ENCODE results near the gene DIDO1.

DIDO1 gene

DNA sequence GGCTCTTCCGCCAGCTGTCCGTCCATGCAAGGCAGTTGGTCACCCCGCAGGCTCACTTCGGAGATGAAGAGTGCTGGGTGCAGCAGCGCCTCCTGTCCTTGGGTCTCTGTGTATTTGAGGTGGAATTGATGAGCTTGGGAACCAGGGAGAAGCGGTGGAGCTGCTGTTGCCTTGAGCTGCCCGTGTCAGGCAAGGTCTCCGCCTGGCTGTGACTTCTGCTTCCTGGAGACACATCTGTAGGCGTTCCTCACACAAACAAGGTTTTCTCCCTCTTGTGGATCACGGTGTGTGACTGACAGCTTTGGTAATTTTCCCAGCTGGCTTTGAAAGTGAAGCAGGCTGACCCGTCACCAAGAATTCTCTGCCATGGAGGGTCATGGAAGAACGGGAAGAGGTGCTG, 23.7 kb upstream of the DIDO1 start:
- no peak for DNase-seq

DNA sequence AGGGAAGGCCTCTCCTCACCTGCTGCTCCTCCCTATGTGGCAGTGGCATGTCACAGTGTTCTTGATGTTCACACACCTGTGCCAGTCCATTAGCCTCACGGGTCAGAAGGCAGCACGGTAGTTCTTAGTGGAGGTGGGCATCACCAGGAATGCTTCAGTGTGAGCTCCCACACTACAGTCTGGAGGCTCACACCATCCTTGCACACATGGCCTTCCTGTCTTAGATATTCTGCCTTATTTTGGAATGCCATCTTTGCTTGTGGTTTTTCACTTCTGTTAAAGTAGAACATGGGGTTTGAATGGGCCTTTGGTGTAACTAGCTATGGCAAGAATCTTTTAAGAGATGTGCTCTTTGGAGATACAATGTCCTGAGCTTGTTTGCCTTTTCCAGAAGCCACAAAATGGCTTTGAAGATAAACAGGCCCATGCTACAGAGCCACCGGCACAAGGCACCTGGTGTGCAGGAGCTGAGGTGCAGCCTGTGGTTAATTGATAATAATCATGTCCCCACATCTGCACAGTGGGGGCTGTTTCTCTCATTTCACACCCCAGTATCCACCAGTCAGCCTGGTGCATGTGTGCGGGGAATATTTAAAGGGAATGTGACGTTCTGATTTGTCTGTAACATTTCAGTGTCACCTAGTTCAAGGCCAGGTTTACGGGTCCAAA, 23.0 kb upstream of the DIDO1 start:
- no peak for DNase-seq

DNA sequence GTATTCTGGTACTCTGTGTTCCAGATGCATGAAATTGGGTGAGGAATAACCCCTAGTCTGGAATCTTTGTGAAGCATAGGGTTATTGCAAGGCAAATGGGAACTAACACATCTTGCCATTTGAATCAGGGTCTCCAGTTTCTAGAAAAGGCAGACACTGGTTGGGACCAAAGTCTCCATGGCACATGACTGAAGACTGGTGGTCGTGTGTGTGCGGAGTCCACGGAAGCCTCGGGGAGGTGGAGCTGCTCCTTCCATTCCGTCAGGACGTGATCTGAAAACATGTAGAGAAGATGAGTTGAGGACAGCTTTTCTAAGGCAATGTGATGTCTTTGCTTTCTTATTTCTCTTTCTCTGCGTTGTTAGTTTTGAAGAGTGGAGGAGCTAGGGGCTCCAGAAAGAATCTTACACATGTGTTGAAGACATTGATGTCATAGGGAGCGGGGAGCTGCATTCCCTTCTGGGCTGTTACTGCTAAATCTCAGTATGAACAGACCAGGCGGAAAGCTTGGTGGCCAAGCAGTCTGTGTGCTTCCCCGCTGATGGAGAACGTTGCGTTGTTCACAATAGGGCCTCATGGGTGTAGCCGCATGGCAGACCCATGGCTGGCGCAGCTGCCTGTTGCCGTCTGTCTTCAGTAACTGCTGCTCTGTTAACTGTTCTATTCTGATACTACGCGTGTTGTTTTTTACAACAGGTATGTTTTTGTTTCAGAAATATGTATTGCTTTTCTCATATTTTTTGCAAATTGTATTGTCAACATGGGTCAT, 21.4 kb upstream of the DIDO1 start:
- DNase-seq = no peak

DNA sequence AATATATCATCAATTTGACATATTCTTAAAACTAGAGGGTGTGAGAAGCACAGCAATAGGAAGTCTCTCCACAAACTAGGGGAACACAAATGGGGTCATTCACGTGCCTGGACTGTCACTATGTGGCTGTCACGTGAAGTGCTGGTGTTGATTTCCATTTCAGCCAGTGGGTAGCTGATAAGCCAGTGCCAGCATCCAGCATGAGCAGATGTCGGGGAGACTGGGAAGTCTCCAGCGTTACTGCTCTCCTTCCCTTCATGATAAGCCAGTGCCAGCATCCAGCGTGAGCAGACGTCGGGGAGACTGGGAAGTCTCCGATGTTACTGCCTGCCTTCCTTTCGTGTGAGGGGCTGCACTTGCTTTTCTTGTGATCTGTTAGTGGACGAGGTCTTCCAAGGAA, 20.6 kb upstream of the DIDO1 start:
- no peak for DNase-seq

DNA sequence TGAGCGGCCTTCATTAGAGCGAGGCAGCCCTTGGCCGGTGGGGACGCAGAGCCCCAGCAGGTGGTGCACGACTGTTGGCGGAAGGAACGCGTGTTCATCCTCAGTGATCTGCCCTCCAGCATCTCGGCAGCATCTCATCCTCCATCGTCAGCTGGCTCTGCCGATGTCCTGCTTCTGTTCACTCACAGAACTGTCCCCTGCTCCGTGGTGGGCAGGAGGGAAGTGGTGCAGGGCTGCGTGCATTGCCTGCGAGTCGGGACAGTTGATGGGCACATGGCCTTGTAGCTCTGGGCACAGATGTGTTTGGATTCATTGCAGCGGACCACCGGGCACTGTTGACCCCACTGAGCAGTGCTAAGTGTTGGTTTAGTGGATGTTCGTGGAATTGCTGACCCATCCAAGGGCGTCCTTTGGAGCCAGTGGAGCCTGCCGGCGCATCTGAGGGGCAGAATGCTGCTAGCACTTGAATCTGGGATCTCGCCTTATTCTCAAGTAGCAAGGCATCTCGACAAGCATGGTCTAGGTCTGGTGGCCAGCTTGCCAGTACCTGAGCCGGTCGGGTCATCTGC, 19.6 kb upstream of the DIDO1 start:
- DNase-seq = no peak

DNA sequence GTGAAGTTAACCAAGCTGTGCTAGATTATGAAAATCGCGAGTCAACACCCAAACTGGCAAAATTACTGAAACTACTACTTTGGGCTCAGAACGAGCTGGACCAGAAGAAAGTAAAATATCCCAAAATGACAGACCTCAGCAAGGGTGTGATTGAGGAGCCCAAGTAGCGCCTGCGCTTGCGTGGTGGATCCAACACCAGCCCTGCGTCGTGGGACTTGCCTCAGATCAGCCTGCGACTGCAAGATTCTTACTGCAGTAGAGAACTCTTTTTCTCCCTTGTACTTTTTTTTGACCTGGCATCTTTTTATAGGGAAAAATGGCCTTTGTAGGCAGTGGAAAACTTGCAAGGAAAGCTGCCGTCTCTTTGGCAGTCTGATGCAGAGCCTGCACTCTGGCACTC, 18.4 kb upstream of the DIDO1 start:
- DNase-seq = no peak

DNA sequence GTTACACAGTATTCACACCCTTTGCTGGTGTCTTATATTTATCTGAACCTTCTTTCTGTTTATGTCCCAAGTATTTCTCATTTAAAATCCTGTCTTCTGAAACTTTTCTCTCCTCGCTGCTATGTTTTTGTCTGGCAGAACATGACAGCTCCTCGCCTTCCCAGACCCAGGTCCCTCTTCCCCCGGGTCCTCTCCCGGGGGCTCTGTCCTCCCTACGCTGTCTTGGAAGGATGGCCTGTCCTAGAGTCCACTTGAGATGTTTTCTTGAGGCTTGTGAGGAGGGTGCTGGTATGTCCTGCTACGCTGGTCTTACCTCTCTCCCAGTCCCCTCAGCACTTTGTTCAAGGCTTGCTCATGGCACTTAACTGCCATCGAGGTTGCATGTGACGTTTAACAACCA, 17.9 kb upstream of the DIDO1 start:
- no peak for DNase-seq

DNA sequence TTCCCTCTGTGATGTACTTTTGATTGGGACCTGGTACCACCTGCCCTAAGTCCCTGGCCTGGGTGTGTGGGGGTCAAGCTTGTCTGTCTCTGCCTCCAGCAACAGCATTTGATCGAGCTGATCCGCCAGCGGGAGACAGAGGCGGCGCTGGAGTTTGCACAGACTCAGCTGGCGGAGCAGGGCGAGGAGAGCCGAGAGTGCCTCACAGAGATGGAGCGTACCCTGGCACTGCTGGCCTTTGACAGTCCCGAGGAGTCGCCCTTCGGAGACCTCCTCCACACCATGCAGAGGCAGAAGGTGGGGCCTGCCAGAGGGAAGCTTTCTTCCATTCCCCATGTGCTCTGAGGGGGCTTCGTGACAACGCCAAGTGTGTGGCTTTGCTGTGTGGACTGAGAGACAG, 17.1 kb upstream of the DIDO1 start:
- no peak for DNase-seq

DNA sequence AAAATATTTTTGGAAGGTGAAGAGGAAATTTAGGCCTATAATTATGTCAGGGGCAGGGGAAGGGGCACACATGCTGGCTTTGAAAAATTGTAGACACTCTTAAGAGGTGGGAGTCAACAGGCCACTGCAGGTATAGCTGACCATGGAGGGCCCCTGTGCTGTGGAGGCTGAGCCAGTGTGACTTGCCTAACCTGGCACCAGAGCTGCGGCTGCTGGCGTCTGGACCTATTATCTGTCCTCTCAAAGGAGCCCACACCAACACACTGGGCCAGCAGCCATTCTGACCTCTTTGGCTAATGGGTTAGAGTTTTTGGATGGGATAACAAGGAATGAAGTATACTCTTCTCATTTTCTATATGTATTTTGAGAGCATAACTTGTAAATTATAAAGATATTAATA, 16.2 kb upstream of the DIDO1 start:
- no peak for DNase-seq

DNA sequence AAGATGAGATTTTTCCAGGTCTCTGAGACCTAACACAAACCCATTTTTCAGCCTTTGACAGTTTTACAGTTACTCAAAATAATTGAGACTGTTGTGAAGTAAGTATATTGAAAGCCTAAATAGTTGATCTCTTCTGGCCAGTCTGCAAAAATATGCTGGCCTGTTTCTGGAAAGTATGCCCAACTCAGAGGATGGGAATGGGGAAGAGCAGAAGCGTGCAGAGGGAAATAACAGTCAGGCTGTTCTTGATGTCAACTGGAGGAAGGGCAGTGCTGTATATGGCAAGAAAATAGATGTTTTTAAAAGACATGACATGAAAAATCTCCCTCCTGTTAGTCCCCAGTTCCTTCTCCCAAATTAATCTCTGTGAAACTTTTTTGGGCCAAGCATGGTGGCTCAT, 15.5 kb upstream of the DIDO1 start:
- no peak for DNase-seq

DNA sequence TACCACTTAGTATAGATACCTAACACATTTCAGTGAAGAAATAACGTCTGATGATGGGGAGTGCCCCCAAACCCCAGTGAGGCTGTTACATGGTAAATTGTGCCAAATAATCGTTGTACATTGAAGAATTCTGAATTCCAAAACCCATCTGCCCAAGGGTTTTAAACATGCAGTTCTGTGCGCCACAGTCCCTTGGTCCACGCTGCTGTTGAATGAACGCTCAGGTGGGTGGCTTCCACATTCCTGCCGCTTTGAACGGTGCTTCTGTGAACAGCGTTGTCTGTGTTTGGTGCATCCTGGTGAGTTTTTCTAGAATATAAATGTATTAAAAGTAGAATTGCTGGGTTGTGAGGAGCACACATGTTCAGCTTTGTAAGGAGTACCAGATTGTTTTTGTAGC, 14.6 kb upstream of the DIDO1 start:
- DNase-seq = no peak

DNA sequence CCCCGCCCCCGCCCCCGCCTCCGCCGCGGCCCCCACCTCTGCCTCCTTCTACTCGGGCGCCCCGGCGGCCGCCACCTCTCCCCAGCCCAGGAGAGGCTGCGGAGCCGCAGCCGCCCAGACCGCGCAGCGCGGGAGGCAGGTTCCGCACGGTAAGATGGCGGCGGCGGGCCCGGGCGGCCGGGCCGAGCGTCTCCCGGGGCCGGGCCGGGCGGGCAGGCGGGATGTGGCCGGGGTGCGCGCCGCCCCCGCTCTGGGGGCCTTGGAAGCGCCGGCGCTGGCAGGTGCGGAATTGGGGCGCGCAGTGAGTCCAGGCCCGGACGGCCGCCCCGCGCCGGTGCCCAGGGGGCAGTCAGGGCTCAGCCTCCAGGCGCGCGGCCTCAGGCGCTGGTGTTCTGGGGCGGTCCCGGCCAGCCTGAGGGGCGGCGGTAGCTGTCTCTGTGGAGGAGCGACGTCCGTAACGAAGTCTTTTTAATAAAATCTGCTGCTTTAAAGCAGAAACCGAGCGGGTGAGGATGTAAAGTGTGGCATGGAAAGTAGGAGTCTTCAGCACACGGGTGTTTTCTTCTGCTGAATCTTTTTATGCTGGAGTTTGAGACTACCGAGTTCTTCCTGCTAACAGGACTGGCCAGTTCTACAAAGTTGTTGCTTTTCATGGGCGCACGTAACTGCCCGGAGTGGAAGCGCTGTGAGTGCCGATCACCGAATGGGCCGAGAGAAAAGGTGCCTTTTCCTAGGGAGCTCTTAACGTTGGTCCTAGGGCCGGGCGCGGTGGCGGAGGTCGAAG, 12.0 kb upstream of the DIDO1 start, which contains the start of gene GID8:
Gene GID8, plus strand, starts transcription at position 43 of the 784 bp plus-strand sequence. CDS start 3,356 bp downstream, outside the sequence.
- peak; percentile 23 for DNase-seq

DNA sequence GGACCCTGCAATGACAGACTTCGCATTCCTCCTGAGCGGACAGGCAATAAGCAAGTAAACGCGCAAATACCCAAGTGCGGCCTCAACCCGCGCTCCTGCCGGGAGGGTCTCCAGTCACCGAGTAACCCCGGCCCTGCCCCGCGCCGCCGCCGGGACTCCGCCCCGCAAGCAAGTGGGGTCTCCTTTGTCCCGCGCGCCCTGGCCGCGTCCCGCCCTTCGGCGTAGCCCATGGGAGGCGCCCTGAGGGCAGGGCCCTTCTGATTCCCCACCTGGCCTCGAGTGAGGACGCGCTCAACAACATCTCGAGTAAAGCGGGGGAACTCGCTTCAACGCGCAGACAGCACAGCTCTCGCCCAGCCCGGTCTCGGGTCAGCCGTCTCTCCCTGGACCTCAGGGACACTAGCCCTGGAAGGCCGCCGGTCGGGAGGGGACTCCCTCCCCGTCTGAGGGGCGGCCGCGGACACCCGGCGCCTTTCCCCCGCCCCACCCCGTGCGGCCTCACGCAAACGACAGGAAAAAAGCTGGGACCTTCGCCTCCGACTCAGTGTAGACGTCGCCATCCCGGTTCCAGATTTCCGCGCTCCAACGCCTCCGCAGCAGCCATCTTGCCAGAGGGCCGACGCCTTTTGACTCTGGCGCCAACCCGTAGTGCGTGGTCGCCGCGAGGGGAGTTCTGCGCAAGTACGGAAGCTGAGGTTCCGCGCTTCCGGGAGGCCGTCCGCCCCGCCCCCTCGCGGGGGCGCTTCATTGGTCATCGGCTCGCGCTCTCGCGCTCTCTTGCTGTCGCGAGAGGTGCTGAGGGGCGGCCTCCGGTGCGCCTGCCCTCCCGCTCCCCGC, 11.2 kb upstream of the DIDO1 start:
- DNase-seq = peak; percentile 89

DNA sequence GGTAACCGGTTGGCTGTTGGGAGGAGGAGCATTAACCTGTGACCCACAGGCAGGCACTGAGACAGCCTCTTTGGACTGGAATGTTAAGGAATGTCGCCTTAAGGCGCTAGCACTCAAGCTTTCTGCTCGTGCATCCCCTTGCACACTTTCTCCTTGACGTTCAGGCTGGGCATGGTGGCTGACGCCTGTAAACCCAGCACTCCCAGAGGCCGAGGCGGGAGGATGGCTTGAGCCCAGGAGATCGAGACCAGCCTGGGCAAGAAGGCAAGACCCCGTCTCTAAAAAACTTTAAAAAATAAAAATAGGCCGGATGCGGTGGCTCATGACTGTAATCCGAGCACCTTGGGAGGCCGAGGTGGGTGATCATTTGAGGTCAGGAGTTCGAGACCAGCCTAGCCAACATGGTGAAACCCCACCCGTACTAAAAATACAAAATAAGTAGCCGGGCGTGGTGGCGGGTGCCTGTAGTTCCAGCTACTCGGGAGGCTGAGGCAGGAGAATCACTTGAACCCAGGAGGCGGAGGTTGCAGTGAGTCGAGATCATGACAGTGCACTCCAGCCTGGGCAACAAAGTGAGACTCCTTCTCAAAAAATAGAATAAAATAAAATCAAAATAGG, 9.8 kb upstream of the DIDO1 start:
- no peak for DNase-seq

DNA sequence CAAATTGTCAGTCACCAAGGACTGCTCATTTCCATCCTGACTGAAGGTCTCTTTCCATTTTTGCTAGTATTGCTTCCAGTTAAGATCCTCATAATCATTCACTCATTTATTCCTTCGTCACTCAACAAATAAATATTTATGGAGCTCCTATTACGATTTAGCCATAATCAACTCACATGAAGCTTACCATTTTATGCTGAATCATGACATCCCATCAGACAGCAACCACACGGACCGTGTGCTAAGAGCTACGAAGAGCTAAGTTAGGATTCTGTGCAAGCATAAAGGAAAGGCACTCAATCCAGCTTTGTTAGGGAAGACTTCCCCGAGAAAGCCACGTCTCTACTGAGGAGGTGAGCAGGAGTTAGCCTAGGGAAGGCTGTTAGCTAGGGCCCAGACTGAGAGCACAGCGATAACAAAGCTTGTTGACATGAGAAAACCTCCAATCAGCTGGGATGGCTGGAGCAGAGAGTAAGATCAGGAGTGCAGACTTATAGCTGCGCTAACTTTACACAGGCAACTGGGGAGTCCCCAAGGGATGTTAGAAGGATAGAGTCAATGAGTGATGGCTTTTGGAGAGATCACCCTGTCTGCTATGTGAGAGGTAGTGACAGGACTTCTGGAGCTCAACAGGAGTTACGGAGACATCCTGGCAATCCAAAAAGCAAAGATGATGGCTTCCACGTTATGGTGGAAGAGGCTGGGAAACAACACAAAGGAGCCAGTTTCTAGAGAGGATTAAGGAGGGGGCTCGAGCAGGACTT, 9.1 kb upstream of the DIDO1 start:
- no peak for DNase-seq

DNA sequence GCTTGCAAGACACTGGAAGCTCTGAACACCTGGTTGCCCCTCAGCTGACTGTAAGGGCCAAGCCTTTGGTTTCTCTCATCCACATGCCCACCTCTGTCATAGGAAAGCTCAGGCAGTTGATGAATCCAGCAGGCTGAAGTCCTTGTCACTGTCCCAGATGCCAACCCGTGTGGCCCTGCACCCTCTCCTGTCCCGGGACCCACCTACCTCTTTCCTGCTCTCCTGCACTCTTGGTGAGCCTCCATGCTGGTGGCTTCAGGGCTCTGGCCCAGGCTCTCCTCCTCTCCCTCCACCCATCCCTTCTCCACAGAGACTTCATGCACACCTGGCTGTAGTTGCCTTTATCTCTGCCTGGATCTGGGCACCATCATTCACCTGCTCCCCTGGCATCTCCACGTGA, 7.7 kb upstream of the DIDO1 start:
- DNase-seq = no peak

DNA sequence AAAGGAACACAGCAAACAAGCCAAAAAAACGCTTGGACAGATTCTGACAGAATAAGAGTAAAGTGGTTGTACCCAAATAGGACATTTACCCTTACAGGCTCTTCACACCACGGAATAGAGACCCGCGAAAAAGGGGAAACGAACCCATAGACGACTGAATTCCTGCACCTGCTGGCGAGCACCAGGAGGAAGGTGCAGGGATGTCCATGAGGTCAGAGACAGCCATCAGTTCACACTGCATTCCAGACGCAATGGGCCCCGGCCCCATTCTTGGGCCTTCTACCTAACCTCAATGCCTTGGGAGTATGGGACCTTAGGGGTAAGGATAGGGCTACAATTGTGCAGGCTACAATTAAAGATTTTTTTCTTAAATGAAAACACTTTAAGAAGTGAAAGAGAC, 5.2 kb upstream of the DIDO1 start:
- DNase-seq = no peak

DNA sequence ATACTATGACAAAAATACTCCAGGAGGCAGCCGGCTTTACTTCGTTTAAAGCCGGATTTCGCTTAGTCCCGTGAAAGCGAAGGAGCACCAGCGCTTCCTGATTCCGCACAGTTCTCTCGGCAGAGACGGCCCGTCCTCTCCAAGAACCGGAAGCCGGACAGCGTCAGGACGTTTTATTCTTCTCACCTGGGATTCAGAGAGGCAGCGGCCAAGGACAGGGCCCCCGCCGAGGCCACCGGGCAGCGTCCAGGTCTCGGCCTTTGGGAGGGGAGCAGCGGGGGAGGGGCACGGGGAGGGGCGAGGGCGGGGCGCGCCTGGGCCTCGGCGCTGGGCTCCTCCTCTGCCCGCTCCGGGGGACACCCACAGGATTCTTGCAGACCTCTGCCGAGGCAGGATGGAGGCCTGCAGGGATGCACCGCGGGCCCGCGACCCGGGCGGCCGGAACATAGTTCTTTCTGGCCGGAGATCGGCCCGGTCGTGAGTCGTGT, 2.8 kb upstream of the DIDO1 start:
- no peak for DNase-seq

DNA sequence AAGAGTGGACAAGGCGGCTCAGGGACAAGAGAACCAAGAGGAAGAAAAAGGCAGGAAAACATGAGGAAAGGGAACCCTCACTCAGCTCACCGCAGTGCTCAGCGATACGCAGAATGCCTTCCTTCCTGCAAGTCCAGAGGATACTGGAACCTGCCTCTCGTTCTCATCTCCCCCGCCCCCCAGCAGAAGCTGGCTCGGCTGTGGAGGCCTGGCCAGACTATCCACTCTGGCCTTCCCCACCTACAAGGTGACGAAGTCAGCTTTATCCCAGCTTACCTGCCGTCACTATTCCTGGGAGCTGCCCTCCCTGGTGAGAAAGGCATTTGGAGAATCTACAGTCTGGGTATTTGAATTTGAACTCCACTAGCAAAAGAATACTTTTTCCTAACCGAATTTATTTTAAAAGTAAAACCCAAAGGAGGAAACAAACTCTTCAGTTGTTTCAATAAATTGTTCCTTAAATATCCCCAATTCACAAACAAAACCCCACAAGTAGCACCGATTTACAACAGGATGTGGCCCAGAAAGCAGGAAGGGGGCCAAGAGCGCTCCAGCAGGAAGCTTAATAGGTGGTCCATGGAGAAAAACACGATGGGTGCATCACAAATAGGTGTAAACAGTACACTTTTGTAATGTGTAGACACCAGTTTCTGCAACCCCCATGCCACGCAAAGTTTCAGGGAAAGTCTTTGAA, 2.1 kb upstream of the DIDO1 start:
- DNase-seq = no peak

DNA sequence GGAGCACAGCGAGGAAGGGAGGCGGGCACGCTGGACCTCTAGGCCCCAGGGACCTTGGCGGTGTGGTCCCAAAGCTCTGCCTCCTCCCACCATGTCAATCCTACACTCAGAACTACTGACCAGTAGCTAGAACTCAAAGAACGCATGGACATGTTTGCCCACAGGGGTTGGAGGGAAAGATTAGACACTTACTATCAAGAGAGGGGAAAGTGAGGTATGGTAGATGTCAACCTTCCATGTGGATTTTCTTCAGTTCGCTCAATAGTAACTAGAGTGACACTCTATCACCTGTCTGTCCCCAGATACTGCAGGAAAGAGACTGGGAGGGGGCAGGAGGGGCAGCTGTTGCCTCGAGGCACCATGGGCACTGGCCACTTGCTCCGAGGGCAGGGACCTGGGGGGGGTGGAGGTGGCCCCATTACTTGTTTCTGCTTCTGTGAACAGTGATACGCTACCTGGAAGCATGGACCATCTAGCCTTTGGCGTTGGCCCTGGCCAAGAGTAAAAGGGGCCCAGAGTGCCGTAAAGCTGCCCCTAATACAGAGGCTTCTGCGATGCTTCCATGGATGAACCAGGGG, 912 bp upstream of the DIDO1 start:
- no peak for DNase-seq

Measured in GOT3 (cell line).